ENCODE data around the gene ABR.

ABR gene

GRCh38 chr17:1212946-1213345 is 33.2 kb upstream of the ABR start:
- DNase-seq (ENCODE audit: low read depth) = no peak
- H3K4me3 ChIP-seq (ENCODE audit: low read depth, low read length) = no peak overlapping the region
- no peak for TF ChIP-seq CTCF (IDR thresholded peaks at IDR 0.05; ENCODE audit: low read depth, low read length, missing control alignments)

GRCh38 chr17:1211287-1211686 is 31.5 kb upstream of the ABR start:
- TF ChIP-seq CTCF (IDR thresholded peaks at IDR 0.05; ENCODE audit: low read depth, low read length, missing control alignments) = no peak
- H3K4me3 ChIP-seq (ENCODE audit: low read depth, low read length) = no peak overlapping the region
- DNase-seq (ENCODE audit: low read depth) = no peak

DNA sequence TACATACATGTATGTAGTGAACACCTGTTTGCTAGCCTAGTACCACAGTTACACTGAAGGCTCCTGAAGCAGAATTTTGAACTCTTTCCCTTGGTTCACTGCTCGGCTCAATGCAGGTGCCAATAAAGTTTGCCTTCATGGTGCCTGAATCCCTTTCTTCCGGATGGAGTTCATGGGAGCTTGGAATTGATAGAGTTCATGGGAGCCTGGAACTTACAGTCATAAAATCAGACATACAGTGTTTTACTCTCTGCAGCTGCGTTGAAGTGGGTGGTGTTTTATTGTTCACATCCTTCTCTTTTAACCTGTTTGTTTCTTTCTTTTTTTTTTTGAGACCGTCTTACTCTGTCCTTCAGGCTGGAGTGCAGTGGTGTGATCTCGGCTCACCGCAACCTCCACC is 29.2 kb upstream of the ABR start:
- no peak for TF ChIP-seq CTCF (IDR thresholded peaks at IDR 0.05; ENCODE audit: low read depth, low read length, missing control alignments)
- H3K4me3 ChIP-seq (ENCODE audit: low read depth, low read length) = no peak overlapping the region
- no peak for DNase-seq (ENCODE audit: low read depth)

DNA sequence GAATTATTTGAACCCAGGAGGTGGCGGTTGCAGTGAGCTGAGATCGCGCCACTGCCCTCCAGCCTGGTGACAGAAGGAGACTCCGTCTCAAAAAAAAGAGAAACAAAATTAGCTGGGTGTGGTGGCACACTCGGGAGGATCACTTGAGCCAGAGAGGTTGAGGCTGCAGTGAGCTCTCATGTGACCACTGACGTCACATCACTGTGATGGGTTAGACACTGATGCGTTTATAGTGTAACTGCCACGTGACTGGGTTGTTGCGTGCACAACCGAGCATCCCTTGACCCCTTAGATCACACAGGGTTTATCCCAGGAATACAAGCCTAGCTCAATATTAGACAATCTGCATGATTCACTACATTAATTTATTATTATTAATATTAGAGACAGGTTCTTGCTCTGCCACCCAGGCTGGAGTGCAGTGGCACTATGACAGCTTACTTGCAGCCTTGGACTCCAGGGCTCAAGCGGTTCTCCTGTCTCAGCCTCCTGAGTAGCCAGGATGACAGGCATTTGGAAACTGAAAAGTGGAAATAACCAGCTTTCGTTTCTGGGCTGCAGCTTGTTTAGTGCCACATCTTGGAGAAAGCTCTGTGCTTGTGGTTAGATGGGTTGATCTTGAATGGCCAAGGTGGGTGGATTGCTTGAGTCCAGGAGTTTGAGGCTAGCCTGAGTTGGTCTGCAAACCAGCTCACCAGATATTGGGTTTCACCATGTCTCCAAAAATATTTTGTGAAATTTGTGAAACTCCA is 26.4 kb upstream of the ABR start:
- no peak for TF ChIP-seq CTCF (IDR thresholded peaks at IDR 0.05; ENCODE audit: low read depth, low read length, missing control alignments)
- DNase-seq (ENCODE audit: low read depth) = no peak
- H3K4me3 ChIP-seq (ENCODE audit: low read depth, low read length) = no peak overlapping the region

GRCh38 chr17:1203967-1204291 is 24.1 kb upstream of the ABR start:
- H3K4me3 ChIP-seq (ENCODE audit: low read depth, low read length) = no peak overlapping the region
- no peak for TF ChIP-seq CTCF (IDR thresholded peaks at IDR 0.05; ENCODE audit: low read depth, low read length, missing control alignments)
- no peak for DNase-seq (ENCODE audit: low read depth)

DNA sequence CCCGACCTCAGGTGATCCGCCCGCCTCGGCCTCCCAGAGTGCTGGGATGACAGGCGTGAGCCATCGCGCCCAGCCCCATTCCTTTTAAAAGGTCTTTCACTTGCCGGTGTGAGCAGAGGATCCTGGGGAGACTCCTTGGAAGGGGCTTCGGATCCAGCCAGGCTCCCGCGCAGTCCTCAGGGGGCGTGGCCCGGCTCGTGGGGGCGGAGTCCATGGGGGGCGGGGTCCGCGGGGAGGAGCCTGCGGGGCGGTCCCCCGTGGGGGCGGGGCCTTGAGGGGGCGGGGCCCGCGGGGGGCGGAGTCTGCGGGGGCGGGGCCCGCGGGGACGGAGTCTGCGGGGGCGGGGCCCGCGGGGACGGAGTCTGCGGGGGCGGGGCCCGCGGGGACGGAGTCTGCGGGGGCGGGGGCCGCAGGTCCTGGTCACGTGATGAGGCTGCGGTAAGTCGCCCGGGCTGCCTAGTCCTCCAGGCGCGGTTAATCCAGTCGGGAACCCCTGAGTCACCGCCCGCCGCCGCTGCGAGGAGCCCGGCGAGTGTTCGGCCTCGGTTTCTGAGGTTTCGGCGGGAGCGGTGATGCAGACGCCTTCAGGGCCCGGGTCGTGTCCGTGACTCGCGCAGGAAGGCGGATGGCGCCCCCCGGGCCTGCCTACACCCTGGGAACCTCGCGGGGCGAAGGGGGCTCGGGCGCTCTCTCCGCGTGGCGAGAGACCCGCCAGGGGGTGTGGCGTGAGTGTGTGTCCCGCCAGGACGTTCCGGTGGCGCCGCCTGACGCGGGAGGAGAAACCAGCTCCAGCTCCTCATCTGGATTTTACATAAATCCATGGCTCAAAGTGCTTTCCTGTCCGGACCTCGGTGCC is 23.6 kb upstream of the ABR start:
- peak overlapping the region; percentile 26 for H3K4me3 ChIP-seq (ENCODE audit: low read depth, low read length)
- no peak for DNase-seq (ENCODE audit: low read depth)
- no peak for TF ChIP-seq CTCF (IDR thresholded peaks at IDR 0.05; ENCODE audit: low read depth, low read length, missing control alignments)

Data from GM12864 (cell line).